Body of pancreas (tissue), 4 donors: ENCODE data around the gene TBC1D10A. TPM values are rescaled to one million over a fixed set of nuclear protein-coding genes. Genes with fewer than 3 reads are reported as not detected.

Experiments
- ATAC-seq: fragments of 150-250 bp; one replicate; pipeline ENCODE4 v1.9.1; 2016
- DNase-seq, 4 donors: peaks; one replicate each; pipeline ENCODE4 v3.0.0-alpha.2; 2019
- H3K27ac ChIP-seq, 4 donors: fragments of 200-600 bp; sonication (generic); 1 replicate in 3 of 4; 2 replicates in 1 of 4; pipeline versions ENCODE4 v1.5.1 to v1.6.1; 2016 to 2019; ENCODE audit warnings: mild to moderate bottlenecking in 1 of 4, mixed read lengths in 1 of 4, moderate library complexity in 1 of 4
- H3K27me3 ChIP-seq, 2 donors: fragments of 200-600 bp; sonication (generic); one replicate each; pipeline ENCODE4 v1.6.0; 2016; ENCODE audit warnings: mild to moderate bottlenecking in 1 of 2
- H3K36me3 ChIP-seq, 2 donors: fragments of 200-600 bp; sonication (generic); replicated peaks in 1 of 2; 2 replicates each; pipeline ENCODE4 v1.5.1; 2016; ENCODE audit warnings: low read depth in 2 of 2; ENCODE audit not compliant: insufficient read depth in 1 of 2
- H3K4me1 ChIP-seq: fragments of 200-600 bp; sonication (generic); one replicate; pipeline ENCODE4 v1.6.0; 2016
- H3K4me3 ChIP-seq, 2 donors: fragments of 200-600 bp; sonication (generic); 1 replicate in 1 of 2; 2 replicates in 1 of 2; pipeline ENCODE4 v1.5.1; 2016 to 2019
- H3K9me3 ChIP-seq, 3 donors: fragments of 200-600 bp; sonication (generic); 1 replicate in 2 of 3; 2 replicates in 1 of 3; pipeline ENCODE4 v1.5.1; 2016
- CTCF ChIP-seq, 7 experiments: fragments of 450-650 bp in 4 of 7; fragments of 200-600 bp in 3 of 7; sonication (generic) in 3 of 7; IDR thresholded peaks; one replicate each; pipeline ENCODE4 v1.5.1; 2016 to 2019; ENCODE audit warnings: antibody characterized with exemption in 7 of 7
- POLR2A ChIP-seq, 3 donors: fragments of 450-650 bp; IDR thresholded peaks; one replicate each; pipeline ENCODE4 v1.6.1; 2016; ENCODE audit warnings: antibody characterized with exemption in 3 of 3, mild to moderate bottlenecking in 2 of 3
- WGBS, 2 donors: methylation state at CpG; one replicate each; pipeline ENCODE4 v1.1.5; 2017; 5-methylcytosine and 5-hydroxymethylcytosine counted together
- intact Hi-C: fragments of 100-400 bp; cut with DNase I; formaldehyde crosslinking; loops from one replicate; pipeline ENCODE4 v1.15.1; 2023
- total RNA-seq, 2 donors: library from RNA; depleted of rRNA; stranded (reverse); fragments of >200 nt; gene quantifications; one replicate each; pipeline ENCODE4 v1.1.0, GENCODE V29; 2016

Gene TBC1D10A
- total RNA-seq, 2 donors from 2014 or later = 4.3 to 15.0 TPM

- no peak overlapping the region for H3K4me3 ChIP-seq
- H3K36me3 ChIP-seq = peaks cover 18 to 43% of the 10 kb centered on the region in 2 donors
- DNase-seq = no peak
- H3K27me3 ChIP-seq = no peaks in the 10 kb centered on the region
- no peak for TF ChIP-seq CTCF (IDR thresholded peaks at IDR 0.05)
- TF ChIP-seq POLR2A (IDR thresholded peaks at IDR 0.05) = no peak
- WGBS, 2 donors = 89 to 90% methylated on average over 4 of the region's 4 CpGs
- peaks cover 8% of the 10 kb centered on the region for H3K4me1 ChIP-seq
- intact Hi-C loops = no loop called here
- H3K27ac ChIP-seq = no peak overlapping the region
- H3K9me3 ChIP-seq = no peaks in the 10 kb centered on the region
- ATAC-seq = no peak
Observed at GRCh38 chr22:30348809-30349208, 22.1 kb upstream of the TBC1D10A start.

GRCh38 chr22:30348404-30348803 lies 21.7 kb upstream of the TBC1D10A start:
- intact Hi-C loops = no loop called here
- Histone ChIP-seq H3K4me3 (no peak overlapping the region), H3K9me3 (no peaks in the 10 kb centered on the region), H3K4me1 (peaks cover 4% of the 10 kb centered on the region), H3K36me3 (peaks cover 19 to 47% of the 10 kb centered on the region in 2 donors), H3K27ac (no peak overlapping the region), H3K27me3 (no peaks in the 10 kb centered on the region)
- WGBS, 2 donors = 84 to 92% methylated on average over 4 of the region's 4 CpGs
- TF ChIP-seq CTCF (IDR thresholded peaks at IDR 0.05) = no peak
- no peak for TF ChIP-seq POLR2A (IDR thresholded peaks at IDR 0.05)
- DNase-seq (no peak), ATAC-seq (no peak)

- Histone ChIP-seq H3K27ac (no peak overlapping the region), H3K27me3 (no peaks in the 10 kb centered on the region)
- TF ChIP-seq CTCF (IDR thresholded peaks at IDR 0.05) (no peak), POLR2A (IDR thresholded peaks at IDR 0.05) (no peak)
Observed at GRCh38 chr22:30347255-30347892, 20.6 kb upstream of the TBC1D10A start.

GRCh38 chr22:30344447-30345200 lies 17.9 kb upstream of the TBC1D10A start:
- no peak for DNase-seq
- WGBS, 2 donors = 86% methylated on average over 13 of the region's 13 CpGs

More at GRCh38 chr22:30347255-30347892, 20.6 kb upstream of the TBC1D10A start:
- DNase-seq (no peak), ATAC-seq (no peak)
- H3K9me3 ChIP-seq = no peaks in the 10 kb centered on the region
- intact Hi-C loops = no loop called here
- no peaks in the 10 kb centered on the region for H3K4me1 ChIP-seq
- WGBS, 2 donors = 60 to 66% methylated on average over 5 of the region's 5 CpGs
- H3K4me3 ChIP-seq = no peak overlapping the region
- peaks cover 28 to 55% of the 10 kb centered on the region in 2 donors for H3K36me3 ChIP-seq

More at GRCh38 chr22:30344447-30345200, 17.9 kb upstream of the TBC1D10A start:
- intact Hi-C loops = no loop called here
- TF ChIP-seq CTCF (IDR thresholded peaks at IDR 0.05) (no peak), POLR2A (IDR thresholded peaks at IDR 0.05) (no peak)
- Histone ChIP-seq H3K27me3 (no peaks in the 10 kb centered on the region), H3K36me3 (peaks cover 48 to 64% of the 10 kb centered on the region in 2 donors), H3K4me3 (no peak overlapping the region), H3K9me3 (no peaks in the 10 kb centered on the region), H3K27ac (no peak overlapping the region), H3K4me1 (peaks cover 8% of the 10 kb centered on the region)
- ATAC-seq = no peak
